SK-N-SH (cell line): ENCODE measurements around the gene FBXO10. TPM values are rescaled to one million over a fixed set of nuclear protein-coding genes. Genes with fewer than 3 reads are reported as not detected.

Source experiments
- CTCF ChIA-PET: fragments of 300-600, 350-600 bp; formaldehyde crosslinking; extraction: SDS; loops from one replicate; lab custom pipeline; 2021; lab: Yijun Ruan, JAX
- POLR2A ChIA-PET: fragments of 350-600 bp; sonication (Branson Sonifier 250); formaldehyde crosslinking; extraction: SDS; loops from one replicate; lab custom pipeline; 2020; ENCODE audit warnings: antibody characterized with exemption, inconsistent platforms; lab: Yijun Ruan, JAX
- DNase-seq: peaks from one replicate; pipeline ENCODE4 v3.0.0; 2012
- H2AFZ ChIP-seq: fragments of 200-600 bp; sonication (generic); 2 replicates; pipeline ENCODE4 v1.8.1; 2016; ENCODE audit warnings: antibody characterized with exemption, mild to moderate bottlenecking, low read depth
- H3F3A ChIP-seq: fragments of 200-600 bp; sonication (generic); replicated peaks from 2 replicates; pipeline ENCODE3; 2016; ENCODE audit warnings: antibody characterized with exemption, mild to moderate bottlenecking; ENCODE audit not compliant: insufficient read depth
- H3K27ac ChIP-seq, 2 experiments: fragments of 200-500 bp in 1 of 2; fragments of 200-600 bp in 1 of 2; sonication (Bioruptor generic) in 1 of 2; sonication (generic), shearing (Covaris generic) in 1 of 2; 2 replicates each; pipeline versions ENCODE4 v1.5.1 to v1.6.1; 2014 to 2016; ENCODE audit warnings: low read depth in 2 of 2, inconsistent platforms in 1 of 2, low read length in 1 of 2, mild to moderate bottlenecking in 1 of 2, mixed read lengths in 1 of 2
- H3K27me3 ChIP-seq: fragments of 200-600 bp; sonication (generic), shearing (Covaris generic); 2 replicates; pipeline ENCODE4 v1.6.1; 2016; ENCODE audit warnings: mixed run types; ENCODE audit not compliant: insufficient read depth
- H3K36me3 ChIP-seq, 2 experiments: fragments of 200-500 bp in 1 of 2; fragments of 200-600 bp in 1 of 2; sonication (Bioruptor generic) in 1 of 2; sonication (generic) in 1 of 2; replicated peaks in 1 of 2; 2 replicates each; pipeline versions ENCODE3 to v1.5.1; 2014 to 2016; ENCODE audit warnings: low read length in 1 of 2, mild to moderate bottlenecking in 1 of 2; ENCODE audit not compliant: insufficient read depth in 2 of 2, control insufficient read depth in 1 of 2
- H3K4me1 ChIP-seq, 2 experiments: fragments of 200-500 bp in 1 of 2; fragments of 200-600 bp in 1 of 2; sonication (Bioruptor generic) in 1 of 2; sonication (generic), shearing (Covaris generic) in 1 of 2; 2 replicates each; pipeline versions ENCODE4 v1.5.1 to v1.6.1; 2014 to 2016; ENCODE audit warnings: low read depth in 1 of 2, low read length in 1 of 2, mixed run types in 1 of 2; ENCODE audit not compliant: insufficient read depth in 2 of 2, control insufficient read depth in 1 of 2
- H3K4me2 ChIP-seq: fragments of 200-600 bp; sonication (generic), shearing (Covaris generic); 2 replicates; pipeline ENCODE4 v1.6.1; 2017; ENCODE audit warnings: mixed run types
- H3K4me3 ChIP-seq, 2 experiments: fragments of 200-500 bp in 1 of 2; fragments of 200-600 bp in 1 of 2; sonication (Bioruptor generic) in 1 of 2; sonication (generic), shearing (Covaris generic) in 1 of 2; 2 replicates each; pipeline versions ENCODE4 v1.5.1 to v1.8.1; 2014 to 2016; ENCODE audit warnings: low read depth in 2 of 2, inconsistent platforms in 1 of 2, low read length in 1 of 2, mild to moderate bottlenecking in 1 of 2, mixed read lengths in 1 of 2, moderate library complexity in 1 of 2
- H3K79me2 ChIP-seq: fragments of 200-600 bp; sonication (generic); 2 replicates; pipeline ENCODE4 v1.8.1; 2017; ENCODE audit warnings: mild to moderate bottlenecking; ENCODE audit not compliant: insufficient read depth
- H3K9ac ChIP-seq: fragments of 200-600 bp; sonication (generic); 2 replicates; pipeline ENCODE4 v1.6.1; 2017; ENCODE audit warnings: mixed run types
- H3K9me2 ChIP-seq: fragments of 200-600 bp; sonication (generic); 2 replicates; pipeline ENCODE4 v1.6.1; 2017; ENCODE audit warnings: mixed run types
- H3K9me3 ChIP-seq: fragments of 200-600 bp; sonication (generic); 2 replicates; pipeline ENCODE4 v1.6.1; 2017; ENCODE audit warnings: mixed run types, mild to moderate bottlenecking, moderate library complexity
- H4K20me1 ChIP-seq: fragments of 200-600 bp; sonication (generic); 2 replicates; pipeline ENCODE4 v1.6.1; 2017; ENCODE audit warnings: mild to moderate bottlenecking, mixed run types; ENCODE audit not compliant: insufficient read depth
- EP300 ChIP-seq, 2 experiments: IDR thresholded peaks; 2 replicates each; pipeline versions ENCODE4 v1.4.0 to v1.6.1; 2012; ENCODE audit warnings: borderline replicate concordance in 1 of 2, low read depth in 1 of 2, low read length in 1 of 2
- GATA2 ChIP-seq: sonication (generic); formaldehyde crosslinking; IDR thresholded peaks from 2 replicates; pipeline ENCODE4 v1.5.0; 2020; ENCODE audit warnings: mild to moderate bottlenecking, missing genetic modification reagents
- IRF3 ChIP-seq: fragments of 150-350 bp; IDR thresholded peaks from 2 replicates; pipeline ENCODE4 v1.6.1; 2016; ENCODE audit warnings: mild to moderate bottlenecking, low read depth, low read length
- MAX ChIP-seq: IDR thresholded peaks from 2 replicates; pipeline ENCODE4 v1.4.0; 2012; ENCODE audit warnings: low read depth
- POLR2AphosphoS5 ChIP-seq: IDR thresholded peaks from 2 replicates; pipeline ENCODE4 v1.6.1; 2012; ENCODE audit warnings: low read depth, low read length
- RCOR1 ChIP-seq: fragments of 150-350 bp; IDR thresholded peaks from 2 replicates; pipeline ENCODE4 v1.6.1; 2017; ENCODE audit warnings: antibody characterized with exemption, low read length
- RXRA ChIP-seq: IDR thresholded peaks from 2 replicates; pipeline ENCODE4 v1.4.0; 2012; ENCODE audit warnings: low read depth, mild to moderate bottlenecking, borderline replicate concordance
- TAF1 ChIP-seq: IDR thresholded peaks from 2 replicates; pipeline ENCODE4 v1.6.1; 2012; ENCODE audit warnings: low read depth, mild to moderate bottlenecking, low read length, moderate library complexity, borderline replicate concordance
- TCF12 ChIP-seq: IDR thresholded peaks from 2 replicates; pipeline ENCODE4 v1.4.0; 2012
- USF2 ChIP-seq: fragments of 150-350 bp; IDR thresholded peaks from 2 replicates; pipeline ENCODE4 v1.6.1; 2017; ENCODE audit warnings: antibody characterized with exemption, low read length, low read depth, borderline replicate concordance
- WGBS: methylation state at CpG from one replicate; pipeline ENCODE4 v1.1.6; 2017; ENCODE audit warnings: low lambda C conversion rate; 5-methylcytosine and 5-hydroxymethylcytosine counted together
- polyA plus RNA-seq, 3 experiments: library from polyadenylated mRNA; depleted of rRNA; stranded (reverse); fragments of >200 nt; gene quantifications; 2 replicates each; pipeline ENCODE4 v1.2.3, GENCODE V29; 2012

FBXO10 gene
- polyA plus RNA-seq, 1 of the 3 experiments (the other 2 are of a cell fraction): 10.1 TPM

GRCh38 chr9:37571282-37571681, 4.9 kb downstream of the FBXO10 start:
- Histone ChIP-seq H3F3A (peaks cover 4% of the 10 kb centered on the region), H3K9me3 (no peaks in the 10 kb centered on the region), H3K27ac (no peak overlapping the region), H3K9ac (no peak overlapping the region), H3K27me3 (no peaks in the 10 kb centered on the region), H3K9me2 (no peaks in the 10 kb centered on the region), H3K4me2 (no peak overlapping the region), H3K79me2 (0 out of 2 replicates have a peak, but pooled peaks cover 12% of the 10 kb centered on the region), H3K4me1 (peaks cover 12 to 15% of the 10 kb centered on the region in 2 experiments; a peak in 3 of 4 replicates), H3K36me3 (peaks cover 0 to 2% of the 10 kb centered on the region in 2 experiments), H4K20me1 (no peaks in the 10 kb centered on the region), H3K4me3 (no peak overlapping the region), H2AFZ (no peak overlapping the region)
- TF ChIP-seq POLR2AphosphoS5 (no peak), EP300 (IDR thresholded peaks at IDR 0.05; ENCODE audit: borderline replicate concordance in 1 of 2, low read depth in 1 of 2, low read length in 1 of 2) (no peak), RCOR1 (no peak)
- DNase-seq: no peak
- CTCF ChIA-PET: no interaction called here
- POLR2A ChIA-PET: no interaction called here
- 86% methylated on average over 1 of the region's 1 CpG for WGBS

- peak; percentile 40 for DNase-seq
- Histone ChIP-seq H3K9me3 (no peaks in the 10 kb centered on the region), H3K79me2 (0 out of 2 replicates have a peak, but pooled peaks cover 12% of the 10 kb centered on the region), H3K4me3 (no peak overlapping the region), H3K27ac (0 out of 4 replicates have a peak overlapping the region, but pooled peaks of 1 of the 2 experiments have one; percentile 24), H3F3A (no peaks in the 10 kb centered on the region), H3K9ac (no peak overlapping the region), H3K4me1 (no peaks in the 10 kb centered on the region; a peak in 1 of 4 replicates)
- POLR2A ChIA-PET: interaction anchor here (2.1 kb wide), 1 partner anchor 8 kb away, joined by 7 read pairs; no protein-coding TSS in a partner anchor
- no peak for TF ChIP-seq MAX
- no peak for TF ChIP-seq GATA2 (CRISPR knock-in tag)
- no peak for TF ChIP-seq RCOR1
- peak; percentile 76 for TF ChIP-seq TCF12
- TF ChIP-seq, all 33 proteins: peak for 1
- Histone ChIP-seq H2AFZ (no peak overlapping the region), H4K20me1 (no peaks in the 10 kb centered on the region), H3K27me3 (no peaks in the 10 kb centered on the region), H3K9me2 (no peaks in the 10 kb centered on the region), H3K36me3 (peaks cover 2 to 12% of the 10 kb centered on the region in 2 experiments), H3K4me2 (no peak overlapping the region)
- CTCF ChIA-PET: no interaction called here
- WGBS: 35% methylated on average over 3 of the region's 3 CpGs
Measured at GRCh38 chr9:37566716-37567115, 9.5 kb downstream of the FBXO10 start.

GRCh38 chr9:37565661-37566618, 10.2 kb downstream of the FBXO10 start:
- no peak overlapping the region for H3K9ac ChIP-seq
- whole genome bisulfite sequencing: 93% methylated on average over 7 of the region's 7 CpGs
- H3K9me2 ChIP-seq: no peaks in the 10 kb centered on the region
- H3K4me1 ChIP-seq: no peaks in the 10 kb centered on the region; a peak in 1 of 4 replicates
- no peaks in the 10 kb centered on the region for H3K9me3 ChIP-seq
- H3K27ac ChIP-seq: no peak overlapping the region
- H2AFZ ChIP-seq: no peak overlapping the region
- no peak for DNase-seq
- no peak overlapping the region for H3K4me3 ChIP-seq
- TF ChIP-seq USF2: no peak
- TF ChIP-seq TAF1: no peak
- TF ChIP-seq IRF3: no peak
- no peak for TF ChIP-seq RXRA
- TF ChIP-seq, all 33 proteins: peak for 0
- Histone ChIP-seq H3F3A (no peaks in the 10 kb centered on the region), H3K79me2 (0 out of 2 replicates have a peak, but pooled peaks cover 12% of the 10 kb centered on the region), H3K4me2 (no peak overlapping the region), H3K36me3 (peaks cover 2 to 12% of the 10 kb centered on the region in 2 experiments), H4K20me1 (no peaks in the 10 kb centered on the region), H3K27me3 (no peaks in the 10 kb centered on the region)
- POLR2A ChIA-PET: interaction anchor here (2.1 kb wide), 1 partner anchor 9 kb away, joined by 7 read pairs; no protein-coding TSS in a partner anchor
- CTCF ChIA-PET: interaction anchor here (0.9 kb wide), 1 partner anchor 16 kb away, joined by 3 read pairs; no protein-coding TSS in a partner anchor
